Upper lobe of right lung (tissue), 1 donor: ENCODE measurements around the gene NUDT3. TPM values are rescaled to one million over a fixed set of nuclear protein-coding genes. Genes with fewer than 3 reads are reported as not detected.
A peak's percentile ranks its signal among the peaks of the same experiment; 100 is the strongest.
"Not testable (repeated sequence)": the region's sequence is repeated elsewhere in the genome, so short reads cannot be mapped to it uniquely, and the experiment has no call there.

ENCODE experiments used
- ATAC-seq: fragments of 200-7000 bp; cut with Tn5 transposase; one replicate; pipeline ENCODE4 v1.9.1; 2020; ENCODE audit warnings: mild to moderate bottlenecking, moderate library complexity
- DNase-seq: peaks from one replicate; pipeline ENCODE4 v3.0.0-alpha.2; 2020
- H3K27ac ChIP-seq: fragments of 200-600 bp; one replicate; pipeline ENCODE4 v1.8.0; 2022
- H3K27me3 ChIP-seq: fragments of 200-600 bp; one replicate; pipeline ENCODE4 v1.8.0; 2022; ENCODE audit warnings: mild to moderate bottlenecking
- H3K36me3 ChIP-seq: fragments of 200-600 bp; one replicate; pipeline ENCODE4 v1.8.0; 2022
- H3K4me1 ChIP-seq: fragments of 200-600 bp; one replicate; pipeline ENCODE4 v1.8.0; 2022
- H3K4me3 ChIP-seq: fragments of 200-600 bp; one replicate; pipeline ENCODE4 v1.8.0; 2022; ENCODE audit warnings: mild to moderate bottlenecking
- H3K9me3 ChIP-seq: fragments of 200-600 bp; one replicate; pipeline ENCODE4 v1.8.0; 2022
- CTCF ChIP-seq: fragments of 200-600 bp; IDR thresholded peaks from one replicate; pipeline ENCODE4 v1.8.0; 2022; ENCODE audit warnings: antibody characterized with exemption
- intact Hi-C: fragments of 100-400 bp; cut with DNase I; formaldehyde crosslinking; loops from one replicate; pipeline ENCODE4 v1.11.0; 2022
- total RNA-seq: library from RNA; stranded (reverse); fragmentation: NEBNext Ultra II Directional; extraction: Animal tissue kit (Norgen Biotek cat#: 25700); gene quantifications from one replicate; pipeline ENCODE4 v1.2.1, GENCODE V29; 2021
- donor health status: DM: no; HTN: yes; CAD: no; lungs with severe emphysema.

NUDT3 gene
- total RNA-seq, 1 donor from 2014 or later: 29.1 TPM

- Histone ChIP-seq H3K9me3 (no peaks in the 10 kb centered on the region), H3K4me3 (no peak overlapping the region), H3K36me3 (peaks cover 12% of the 10 kb centered on the region), H3K27me3 (no peaks in the 10 kb centered on the region), H3K27ac (no peak overlapping the region), H3K4me1 (peaks cover 6% of the 10 kb centered on the region)
- no peak for DNase-seq
- no peak for ATAC-seq
- intact Hi-C loops: loop anchor here (5.0 to 10.0 kb wide), 2 partner anchors 167 to 215 kb away; partner anchors contain the start of gene SMIM29
- no peak for TF ChIP-seq CTCF
Observed at GRCh38 chr6:34412016-34412415, 19.5 kb upstream of the NUDT3 start.

- H3K4me1 ChIP-seq, H3K36me3 ChIP-seq, H3K27ac ChIP-seq, H3K27me3 ChIP-seq, DNase-seq, ATAC-seq, H3K9me3 ChIP-seq, H3K4me3 ChIP-seq, intact Hi-C loops: not testable (repeated sequence)
Observed at GRCh38 chr6:34407915-34408314, 15.4 kb upstream of the NUDT3 start.

- Histone ChIP-seq H3K36me3 (no peaks in the 10 kb centered on the region), H3K4me1 (peaks cover 14% of the 10 kb centered on the region), H3K9me3 (no peaks in the 10 kb centered on the region), H3K4me3 (no peak overlapping the region), H3K27ac (no peak overlapping the region), H3K27me3 (no peaks in the 10 kb centered on the region)
- DNase-seq (no peak), ATAC-seq (no peak)
- no peak for TF ChIP-seq CTCF
- intact Hi-C loops: no loop called here
Observed at GRCh38 chr6:34396518-34396917, 4.0 kb upstream of the NUDT3 start.

- H3K4me1 ChIP-seq: peaks cover 24% of the 10 kb centered on the region
- no peak for TF ChIP-seq CTCF
- H3K9me3 ChIP-seq: no peaks in the 10 kb centered on the region
- H3K27ac ChIP-seq: no peak overlapping the region
- no peaks in the 10 kb centered on the region for H3K27me3 ChIP-seq
- no peaks in the 10 kb centered on the region for H3K36me3 ChIP-seq
- no peak overlapping the region for H3K4me3 ChIP-seq
- intact Hi-C loops: no loop called here
- DNase-seq: no peak
- ATAC-seq: no peak
Observed at GRCh38 chr6:34393966-34394305, 1.5 kb upstream of the NUDT3 start.

GRCh38 chr6:34393191-34393965 lies 909 bp upstream of the NUDT3 start:
- no peak for DNase-seq
- no peaks in the 10 kb centered on the region for H3K27me3 ChIP-seq
- H3K36me3 ChIP-seq: no peaks in the 10 kb centered on the region
- H3K4me3 ChIP-seq: peak overlapping the region; percentile 97
- peak overlapping the region; percentile 91 for H3K27ac ChIP-seq
- no peaks in the 10 kb centered on the region for H3K9me3 ChIP-seq
- ATAC-seq: no peak
- intact Hi-C loops: no loop called here
- no peak for TF ChIP-seq CTCF
- H3K4me1 ChIP-seq: peaks cover 24% of the 10 kb centered on the region

GRCh38 chr6:34391786-34392496 lies 528 bp downstream of the NUDT3 start:
- no peak for TF ChIP-seq CTCF
- intact Hi-C loops: no loop called here
- peak; percentile 85 for DNase-seq
- no peaks in the 10 kb centered on the region for H3K9me3 ChIP-seq
- peak overlapping the region; percentile 97 for H3K4me3 ChIP-seq
- H3K27ac ChIP-seq: peak overlapping the region; percentile 91
- no peaks in the 10 kb centered on the region for H3K36me3 ChIP-seq
- peaks cover 24% of the 10 kb centered on the region for H3K4me1 ChIP-seq
- H3K27me3 ChIP-seq: no peaks in the 10 kb centered on the region
- peak; percentile 53 for ATAC-seq
